ENCODE measurements around the gene NCAM1.

NCAM1 gene

DNA sequence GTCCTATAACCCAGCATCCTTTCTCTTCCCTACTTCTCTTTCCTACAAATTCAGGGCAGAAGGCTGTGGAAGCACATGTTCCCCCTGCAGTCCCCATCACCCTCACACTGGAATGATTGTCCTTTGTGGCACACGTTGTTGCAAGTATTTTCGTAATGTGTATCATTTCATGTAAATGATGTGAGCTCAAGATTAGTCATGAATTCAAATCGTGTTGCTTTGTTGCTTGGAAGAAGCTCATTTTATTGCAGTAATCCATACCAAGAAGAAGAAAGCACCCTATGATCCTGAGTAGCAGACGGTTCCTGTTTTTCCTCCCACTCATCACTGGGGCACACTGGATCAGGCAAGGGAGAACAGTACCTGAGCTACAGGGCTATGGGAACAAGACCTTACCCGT is 173.4 kb downstream of the NCAM1 start:
- no peak for DNase-seq

DNA sequence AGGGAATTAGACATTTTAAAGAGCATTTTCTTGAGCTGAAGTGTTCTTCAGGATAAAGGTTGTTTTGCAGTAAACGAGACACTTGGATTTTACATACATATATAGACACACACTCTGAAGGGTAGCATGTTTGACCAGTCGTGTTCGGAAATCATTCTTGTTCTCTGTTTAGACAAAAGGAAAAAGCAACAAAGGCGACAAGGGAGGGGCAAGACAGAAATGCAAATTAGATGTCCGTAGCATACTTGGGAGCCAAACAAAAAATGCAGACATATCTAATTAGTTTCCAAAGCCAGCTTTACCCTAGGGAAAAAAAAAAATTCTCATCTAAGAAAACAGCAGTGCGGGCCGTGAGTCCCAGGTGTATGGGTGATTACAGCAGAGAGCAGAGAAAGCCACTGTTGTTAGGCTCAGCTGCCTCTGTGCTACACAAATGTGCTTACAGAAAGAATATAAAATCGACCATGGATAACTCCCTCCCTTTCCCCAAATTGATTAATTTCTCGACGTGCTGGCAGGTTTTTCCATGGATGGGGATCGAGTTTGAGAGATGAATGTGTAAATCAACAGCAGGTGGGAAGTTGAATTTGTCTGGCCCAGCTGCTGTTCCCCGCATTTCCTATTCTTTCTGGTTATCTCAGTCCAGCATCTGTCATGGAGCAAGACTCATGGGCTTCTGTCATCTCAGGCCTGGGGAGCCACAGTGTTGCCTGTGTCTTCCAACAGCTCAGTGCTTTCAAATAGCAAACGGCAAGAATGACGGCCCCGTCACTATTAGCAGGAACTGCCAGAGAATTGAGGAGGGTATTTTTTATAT is 176.7 kb downstream of the NCAM1 start:
- no peak for DNase-seq

DNA sequence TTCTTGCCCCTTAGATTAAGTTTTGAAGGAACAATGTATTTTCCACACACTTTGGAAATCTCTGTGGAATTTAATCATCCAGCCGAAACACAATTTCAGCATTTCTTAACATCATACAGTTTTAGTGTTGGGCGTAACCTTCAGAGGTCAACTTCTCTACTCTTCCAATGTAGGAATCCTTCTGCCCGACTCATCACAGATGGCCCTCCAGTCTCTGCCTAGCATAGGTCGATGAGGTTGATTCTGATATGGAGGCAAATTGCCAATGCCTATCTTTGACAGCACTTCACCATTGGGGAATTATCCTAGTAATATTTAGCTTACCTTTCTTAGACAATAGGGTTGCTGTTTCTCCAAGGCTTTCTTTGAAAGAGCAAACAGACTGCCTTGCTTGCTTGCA is 177.5 kb downstream of the NCAM1 start:
- DNase-seq, result no peak

DNA sequence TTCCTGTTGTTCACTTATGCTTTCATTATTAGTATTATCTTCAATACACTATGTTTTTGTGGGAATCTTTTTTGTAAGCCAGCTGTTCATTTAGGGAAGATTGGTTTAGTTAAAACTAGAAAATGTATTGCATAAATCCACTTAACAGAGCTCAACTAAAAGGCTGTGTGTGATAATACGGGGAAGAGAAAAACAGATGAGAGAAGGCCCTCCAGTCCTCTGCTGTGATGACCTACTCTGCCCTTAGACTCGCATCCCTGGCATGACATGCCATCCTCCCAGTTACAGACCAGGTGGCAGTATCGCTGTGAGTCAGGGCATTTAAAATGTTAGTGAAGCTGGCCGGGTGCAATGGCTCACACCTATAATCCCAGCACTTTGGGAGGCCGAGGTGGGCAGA is 179.8 kb downstream of the NCAM1 start:
- no peak for DNase-seq

DNA sequence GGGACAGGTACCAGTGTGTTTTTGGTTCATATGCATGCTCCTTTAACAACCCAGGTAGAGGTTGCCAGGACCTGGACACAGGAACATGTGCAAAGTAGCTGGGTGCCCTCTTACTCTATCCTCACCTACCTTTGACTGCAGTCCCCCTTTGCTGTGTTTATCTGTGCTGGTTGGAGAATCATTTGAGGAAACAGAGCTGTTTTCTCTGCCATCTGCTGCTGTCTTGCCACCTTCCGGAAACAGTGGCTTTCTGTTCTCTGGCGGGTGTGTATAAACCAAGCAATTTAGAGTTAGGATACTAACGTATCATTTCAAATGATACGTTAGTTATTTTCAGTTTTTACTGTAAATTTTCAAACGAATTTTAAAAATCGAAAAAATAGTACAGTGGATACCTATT is 181.3 kb downstream of the NCAM1 start:
- DNase-seq, result no peak

DNA sequence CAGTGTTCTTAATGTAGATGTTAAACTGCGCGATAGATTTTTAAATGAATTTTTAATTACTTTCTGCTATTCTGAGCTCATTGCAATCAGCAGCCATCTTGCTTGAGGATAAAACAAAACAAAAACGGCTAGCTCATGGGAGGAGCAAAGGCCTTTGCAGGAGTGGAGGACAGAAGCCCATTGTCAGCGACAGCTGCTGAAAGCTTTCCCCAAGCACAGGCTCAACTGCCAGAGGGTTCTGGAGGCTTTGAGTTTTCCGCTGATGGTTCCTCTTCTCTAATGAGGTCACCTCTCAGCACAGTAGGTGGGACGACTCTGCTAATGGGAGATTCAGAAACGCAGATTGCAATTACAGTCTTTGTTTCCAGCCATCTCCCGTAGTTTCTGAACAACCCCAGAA is 186.0 kb downstream of the NCAM1 start:
- DNase-seq, result no peak

DNA sequence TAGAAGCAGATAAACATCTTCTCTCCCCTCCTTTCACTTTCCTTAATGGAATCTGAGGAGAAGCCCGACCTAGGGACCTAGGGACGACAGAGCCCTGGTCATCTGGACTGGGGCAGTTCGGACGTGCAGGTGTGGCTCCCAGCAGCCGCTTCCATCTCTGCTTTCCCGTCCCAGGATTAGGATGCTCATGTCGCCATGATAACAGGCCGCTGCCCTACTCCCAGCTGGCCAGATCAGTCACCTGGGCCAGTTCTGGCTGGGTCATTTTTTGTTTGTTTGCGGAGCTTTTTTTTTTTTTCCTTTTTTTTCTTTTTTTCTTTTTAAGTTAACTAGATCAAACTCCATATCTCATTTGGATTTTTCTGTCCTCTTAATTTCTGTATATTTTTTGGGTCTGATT is 186.9 kb downstream of the NCAM1 start:
- DNase-seq, result no peak

DNA sequence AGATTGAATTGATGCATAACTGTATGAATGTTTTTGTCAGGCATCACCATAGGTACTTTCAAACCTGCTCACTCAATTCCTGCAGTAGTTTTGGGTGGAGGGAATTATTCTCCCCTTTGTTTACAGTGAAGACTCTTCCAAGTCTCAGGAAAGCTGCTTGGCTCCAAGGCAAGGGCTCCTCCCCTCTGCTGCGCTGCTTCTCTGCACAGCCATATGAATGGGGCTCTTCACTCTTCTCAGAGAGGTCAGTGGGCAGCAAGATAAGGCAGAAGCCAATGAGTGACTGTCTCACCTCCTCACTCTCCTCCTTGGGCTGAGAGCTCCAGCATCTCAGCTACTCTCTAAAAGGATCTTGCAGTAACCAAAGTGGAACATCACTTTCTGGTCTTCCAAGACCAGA is 187.4 kb downstream of the NCAM1 start:
- no peak for DNase-seq

DNA sequence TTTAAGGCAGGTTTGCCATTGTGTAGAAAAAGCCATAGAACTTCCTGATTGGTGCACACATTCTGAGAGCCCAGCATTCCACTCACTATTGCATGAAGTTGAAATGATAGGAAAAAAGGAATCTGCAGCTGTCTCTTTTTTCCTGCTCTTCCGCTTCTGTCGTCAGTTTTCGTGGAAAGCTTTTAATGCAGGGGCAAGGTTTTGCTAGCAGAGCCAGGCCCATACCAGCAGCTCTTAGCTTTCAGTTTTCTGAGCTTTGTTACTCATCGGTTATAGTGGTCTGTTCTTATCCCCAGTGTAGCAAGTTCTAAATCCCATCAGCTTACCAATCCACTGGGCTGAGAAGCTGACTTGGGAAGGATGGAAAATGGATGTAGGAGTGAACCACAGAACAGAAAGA is 190.3 kb downstream of the NCAM1 start:
- DNase-seq, result no peak

DNA sequence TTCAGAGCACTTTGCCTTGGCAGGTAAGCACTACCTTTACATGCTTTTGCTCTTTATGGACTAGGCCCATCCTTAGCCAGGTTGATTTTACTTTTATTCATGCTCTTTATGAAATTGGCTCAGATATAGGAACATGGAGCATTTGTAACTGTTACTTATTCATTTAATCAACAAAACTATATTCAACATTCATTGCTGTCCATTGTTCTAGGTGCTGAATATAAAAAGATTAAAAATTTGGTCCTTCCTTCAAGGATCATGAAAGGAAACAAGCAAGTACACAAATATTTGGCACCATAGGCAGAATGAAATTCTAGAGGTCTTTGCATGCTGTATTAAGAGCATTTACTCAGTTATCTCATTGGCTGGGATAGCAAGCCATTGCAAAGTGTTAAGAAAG is 191.3 kb downstream of the NCAM1 start:
- no peak for DNase-seq

DNA sequence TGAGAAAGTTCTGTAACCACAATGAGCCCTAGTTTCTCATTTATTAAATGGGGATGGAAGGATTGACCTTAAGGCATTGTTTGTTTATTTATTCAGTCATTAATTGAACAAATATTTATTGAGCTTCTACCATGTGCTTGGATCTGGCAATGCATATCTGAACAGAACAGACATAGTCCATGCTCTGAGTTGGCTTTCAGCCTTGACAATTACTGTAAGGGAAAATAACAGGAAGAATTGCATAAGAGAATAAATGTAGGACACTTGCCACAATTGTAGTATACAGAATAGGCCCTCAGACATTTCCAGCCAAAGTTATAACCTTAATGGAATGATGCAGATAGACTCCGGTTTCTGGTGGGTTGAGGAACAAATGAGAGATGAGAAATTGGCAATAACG is 192.6 kb downstream of the NCAM1 start:
- DNase-seq, result no peak

DNA sequence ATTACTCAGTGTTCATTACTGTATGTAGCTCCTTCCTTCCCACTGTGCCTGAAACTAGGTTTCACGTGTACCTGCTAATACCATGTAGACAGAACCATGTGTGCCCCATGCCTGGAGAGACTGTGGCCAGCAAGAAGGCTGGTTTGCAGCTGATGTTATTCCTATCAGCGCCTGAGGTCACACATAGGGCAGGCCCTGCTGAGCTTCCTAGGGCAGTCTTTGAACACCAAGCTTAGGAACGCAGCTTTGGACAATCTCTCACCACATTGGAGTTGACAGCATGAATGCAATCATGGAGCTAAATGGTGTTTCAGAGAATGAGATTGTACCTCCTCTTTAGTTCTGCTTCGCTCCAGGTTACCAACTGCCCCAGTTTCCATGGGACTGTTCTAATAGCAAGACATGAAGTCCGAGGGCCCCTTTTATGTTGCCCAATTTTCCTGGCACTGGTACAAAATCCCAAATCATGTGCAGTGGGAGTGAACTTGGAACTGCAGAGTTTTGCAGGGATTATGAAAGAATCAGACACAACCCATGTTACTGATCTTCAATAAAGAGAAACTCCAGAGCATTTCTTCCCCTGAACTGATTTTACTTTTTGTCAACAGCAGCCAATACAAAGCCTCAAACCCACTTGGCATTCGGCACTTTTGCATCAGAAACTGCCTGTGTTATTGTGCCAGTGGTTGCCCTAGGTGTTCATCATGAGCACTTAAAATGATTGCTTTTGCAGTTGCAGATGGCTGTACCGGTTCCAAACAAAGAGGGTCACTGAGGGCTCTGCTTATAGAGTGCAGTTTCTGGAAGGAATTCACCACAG is 199.0 kb downstream of the NCAM1 start:
- peak; percentile 25 for DNase-seq

DNA sequence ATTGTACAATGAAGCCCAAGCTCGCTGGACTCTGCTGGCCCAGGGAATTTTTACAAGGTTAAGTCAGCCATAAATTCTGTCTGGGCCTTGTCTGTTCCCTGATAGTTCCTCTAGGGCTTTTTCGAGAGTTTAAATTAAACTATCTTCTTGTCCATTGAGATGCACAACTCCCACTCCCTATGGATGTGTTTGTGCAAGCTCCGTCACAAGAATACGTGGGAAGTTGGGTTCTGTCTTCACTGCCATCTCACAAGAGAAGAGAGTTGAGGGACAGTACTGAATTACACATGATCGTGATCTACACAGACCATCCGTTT is 199.5 kb downstream of the NCAM1 start:
- no peak for DNase-seq

DNA sequence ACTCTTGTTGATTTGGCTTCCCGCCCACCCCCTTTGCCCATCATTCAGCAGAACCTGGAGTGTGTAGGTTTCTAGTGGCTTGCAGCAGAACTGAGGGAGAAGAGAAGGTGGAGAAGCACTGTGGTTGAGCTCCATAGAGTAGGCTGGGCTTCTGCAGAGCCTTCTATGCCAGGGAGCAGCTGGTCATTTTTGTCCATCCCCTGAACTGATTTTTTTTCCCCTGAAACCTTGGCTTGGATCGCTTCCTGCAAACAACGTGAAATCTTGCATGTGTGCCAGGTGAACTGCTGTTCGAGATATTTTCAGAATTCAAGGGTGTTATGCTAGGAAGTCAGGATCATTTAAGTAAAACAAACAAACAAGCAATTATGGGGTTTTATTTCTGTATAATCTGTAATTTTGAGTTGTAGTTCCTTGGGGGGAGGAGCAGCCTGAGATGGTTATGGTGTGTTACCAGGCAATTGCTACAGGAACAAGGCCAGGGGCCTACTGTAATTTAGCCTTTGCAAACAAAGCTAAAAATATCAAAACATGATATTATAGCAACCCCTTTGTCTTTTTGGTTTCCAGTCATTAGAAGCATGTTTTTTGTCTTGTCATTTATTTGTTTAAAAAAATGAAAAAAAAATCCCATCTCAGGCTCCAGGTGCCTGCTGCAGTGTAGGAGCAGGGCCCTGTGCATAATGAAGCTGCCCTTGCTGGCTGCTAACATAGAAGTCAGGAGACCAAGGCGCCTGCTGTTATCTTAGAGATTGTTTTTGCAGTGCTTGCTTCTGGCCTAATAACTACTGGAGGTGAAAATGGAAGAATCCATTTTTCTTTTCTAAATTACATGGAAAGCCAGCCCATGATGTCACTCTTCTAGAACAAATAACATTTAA is 200.7 kb downstream of the NCAM1 start:
- peak; percentile 97 for DNase-seq

DNA sequence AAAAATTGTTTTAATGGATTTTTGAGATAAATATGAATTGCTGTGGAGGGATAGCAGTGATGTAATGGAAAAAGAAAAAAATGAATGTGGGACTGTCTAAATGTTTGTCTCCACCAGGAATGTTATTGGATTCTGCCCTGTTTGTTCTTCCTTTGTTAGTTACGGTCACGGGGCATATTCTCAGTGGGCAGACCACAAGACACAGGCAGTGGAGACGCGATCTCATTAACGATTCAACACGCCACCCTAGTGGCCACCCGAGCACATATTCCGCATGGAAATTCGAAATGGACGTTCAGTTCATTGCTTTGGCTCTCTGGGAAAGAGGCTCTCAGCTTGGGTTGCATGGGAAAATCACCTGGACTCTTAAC is 201.4 kb downstream of the NCAM1 start:
- DNase-seq, result peak; percentile 79

DNA sequence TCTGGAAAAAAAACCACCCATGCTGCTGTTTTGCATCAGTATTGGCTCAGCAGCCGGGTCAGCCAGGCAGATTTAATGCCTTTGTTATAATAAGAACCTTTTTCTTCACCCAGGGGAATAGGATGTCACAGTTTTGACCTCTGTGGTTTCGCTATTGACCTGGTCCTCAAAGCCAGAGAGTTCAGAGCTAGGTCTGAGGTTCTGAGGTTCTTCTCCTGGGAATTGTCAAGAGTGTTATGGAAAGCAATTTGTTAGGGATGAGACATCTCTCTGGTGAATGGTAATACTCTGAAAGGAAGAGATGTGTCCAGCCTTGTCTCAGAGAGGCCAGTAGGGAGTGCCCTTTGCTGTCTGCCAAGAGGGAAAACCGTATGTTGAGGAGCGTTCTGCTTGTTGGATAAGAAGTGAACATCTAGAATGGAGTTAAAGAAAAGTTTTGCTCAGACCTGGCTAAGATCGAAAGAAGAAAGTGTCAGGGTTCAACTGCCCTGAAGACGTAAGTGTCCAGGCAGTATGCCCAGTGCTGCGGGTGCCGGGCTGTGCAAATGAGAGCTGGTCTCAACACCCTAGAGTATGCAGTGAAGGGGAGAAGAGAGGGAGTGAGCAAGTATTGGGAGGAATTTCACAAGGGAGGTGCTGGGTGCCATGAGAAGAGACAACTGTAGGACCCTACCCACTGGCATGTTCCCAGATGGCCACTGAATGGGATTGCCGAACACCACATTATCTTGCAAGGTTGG is 202.2 kb downstream of the NCAM1 start:
- DNase-seq, result no peak

DNA sequence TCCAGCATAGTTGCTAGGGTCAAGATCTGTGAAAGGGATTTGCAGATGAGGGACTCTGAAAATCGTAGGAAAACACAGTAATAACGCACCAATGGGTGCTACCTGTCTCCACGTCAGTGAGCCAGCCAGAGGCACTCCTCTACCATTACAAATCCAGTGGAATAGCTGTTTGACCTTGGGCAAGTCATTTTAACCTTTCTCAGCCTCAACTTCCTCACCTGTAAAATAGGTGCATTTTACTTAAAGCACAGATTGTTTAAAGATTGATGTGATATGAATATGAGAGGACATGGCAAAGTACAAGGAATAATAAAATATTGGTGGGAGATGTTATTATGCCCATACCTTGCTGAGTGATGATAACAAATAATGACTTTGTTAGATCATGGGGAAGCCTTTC is 205.1 kb downstream of the NCAM1 start:
- no peak for DNase-seq

DNA sequence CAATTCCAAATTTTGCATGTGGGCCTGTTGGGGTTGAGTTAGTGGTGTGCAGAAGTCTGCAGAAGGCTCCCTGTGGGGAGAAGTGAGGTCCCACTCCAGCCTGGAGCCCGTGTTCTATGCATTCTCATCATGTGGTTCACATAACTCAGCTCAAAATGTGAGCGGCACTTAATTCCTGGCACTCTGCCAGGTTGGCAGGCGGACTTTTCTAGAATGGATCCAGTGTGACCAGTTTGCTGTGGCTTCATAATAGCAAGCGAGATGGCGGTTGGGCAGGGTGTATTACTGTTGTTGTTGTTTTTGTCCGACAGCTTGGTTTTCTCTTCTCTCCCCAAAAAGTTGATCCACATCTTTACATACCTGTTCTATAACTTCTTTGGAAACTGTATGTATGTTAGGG is 206.4 kb downstream of the NCAM1 start:
- no peak for DNase-seq

DNA sequence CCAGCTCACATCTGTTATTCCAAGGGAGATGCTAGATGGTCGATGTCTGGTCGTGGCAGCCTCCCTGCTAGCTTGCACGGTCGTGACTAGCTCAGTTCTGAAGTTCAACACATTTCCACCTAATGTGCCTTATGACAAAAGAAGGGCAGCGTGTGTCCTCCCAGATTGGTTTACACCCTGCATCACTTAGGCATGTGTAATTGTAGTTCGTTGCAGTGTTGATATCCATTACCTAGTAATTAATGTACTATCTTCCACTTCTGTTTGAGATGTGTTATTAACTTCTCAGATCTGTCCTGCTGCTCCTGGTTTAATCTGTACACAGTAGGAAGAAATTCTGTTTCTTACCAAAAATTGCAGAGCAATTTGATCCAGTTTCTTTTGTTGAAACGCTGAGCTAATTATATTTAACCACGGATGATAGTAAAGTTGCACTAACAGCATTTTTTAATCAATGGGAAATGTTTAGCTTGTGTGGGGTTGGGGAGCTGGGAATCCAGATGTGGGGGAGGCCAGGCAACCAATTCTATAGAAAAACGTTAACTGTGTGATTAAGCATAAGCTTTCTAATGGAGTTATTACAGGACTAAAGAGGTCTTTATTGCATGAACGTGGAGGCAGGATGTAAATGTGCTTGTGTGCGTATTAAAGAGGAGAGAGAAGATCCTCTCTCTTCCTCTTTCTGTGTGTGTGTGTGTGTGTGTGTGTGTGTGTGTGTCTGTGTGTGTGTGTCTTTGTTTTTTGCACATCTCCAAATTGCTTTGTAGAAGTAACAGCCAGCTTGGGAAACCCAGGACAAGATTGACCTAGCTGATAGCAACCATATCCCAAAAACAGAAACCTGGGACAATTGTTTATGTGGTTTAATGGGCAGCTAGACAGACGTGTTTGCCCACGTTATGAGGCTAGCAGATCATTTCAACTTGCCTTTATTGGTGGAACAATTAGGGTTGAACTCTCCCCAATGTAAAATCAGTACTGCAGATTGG is 207.4 kb downstream of the NCAM1 start:
- DNase-seq, result no peak

DNA sequence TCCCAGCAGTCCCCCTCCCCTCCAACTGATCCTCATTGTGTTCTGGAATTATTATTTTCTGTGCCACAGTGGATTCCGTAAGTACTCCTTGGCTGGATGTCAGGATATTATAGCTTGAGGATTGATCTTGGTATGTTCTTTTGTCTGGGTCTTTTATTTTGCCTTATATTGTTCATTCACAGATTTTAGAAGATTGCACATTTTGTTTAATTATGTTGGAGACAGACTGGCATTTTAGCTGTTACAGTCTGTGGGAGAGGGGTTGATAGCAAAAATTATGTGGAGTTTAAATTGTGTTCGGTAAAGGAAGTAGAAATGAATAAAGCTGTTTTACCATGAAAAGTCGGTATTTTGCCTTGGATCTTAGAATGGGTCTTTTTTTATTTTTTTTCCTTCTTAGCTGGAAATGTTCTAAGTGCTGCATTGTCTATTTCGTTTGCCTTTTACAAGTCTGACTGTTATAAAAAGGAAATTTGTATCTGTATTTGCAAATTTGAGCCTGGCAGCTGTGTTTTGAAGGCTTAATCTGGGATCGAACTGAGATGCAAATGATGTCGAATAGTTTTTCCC is 211.2 kb downstream of the NCAM1 start:
- no peak for DNase-seq

DNA sequence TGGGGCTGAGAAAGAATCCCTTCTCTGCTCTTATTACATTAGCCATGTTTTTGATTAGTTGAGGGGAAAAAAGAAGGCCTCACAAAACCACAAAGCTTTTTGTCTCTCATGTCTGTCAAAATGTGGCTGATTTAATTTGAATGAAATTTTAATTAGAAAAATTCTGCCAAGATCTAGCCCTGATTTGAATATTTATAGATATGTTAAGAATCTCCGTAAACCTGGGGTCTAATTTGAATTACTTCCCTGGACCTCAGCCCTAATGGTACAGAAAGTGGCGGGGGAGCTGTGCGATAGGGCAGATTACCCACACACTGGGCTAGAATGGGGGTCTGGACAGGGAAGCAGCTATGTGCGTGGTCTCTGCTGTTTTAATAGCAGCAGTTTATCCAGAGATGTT is 211.9 kb downstream of the NCAM1 start:
- no peak for DNase-seq
